ENCODE data around the gene VPS36.
"Not testable (repeated sequence)": the region's sequence is repeated elsewhere in the genome, so short reads cannot be mapped to it uniquely, and the experiment has no call there.

GRCh38 chr13:52494241-52494640 lies 43.8 kb upstream of the VPS36 start:
- TF ChIP-seq CTCF, POLR2A (IDR thresholded peaks at IDR 0.05): not testable (repeated sequence)

Data from lower leg skin (tissue), 3 donors.